ENCODE measurements around the gene TMEM234. TPM values are rescaled to one million over a fixed set of nuclear protein-coding genes. Genes with fewer than 3 reads are reported as not detected.

Gene TMEM234
- total and polyA plus RNA-seq, 7 donors, result 4.4 to 23.1 (median 7.2) TPM

GRCh38 chr1:32204943-32205361, 17.2 kb downstream of the TMEM234 start:
- no peak for DNase-seq
- intact Hi-C loops (cut with DNase I), result loop anchor here (5.0 kb wide), 1 partner anchor 187 kb away; the partner anchor contains the start of gene BSDC1
- Histone ChIP-seq H3K4me1 (peaks cover 0 to 44% (median 32%) of the 10 kb centered on the region in 4 donors), H3K27me3 (no peaks in the 10 kb centered on the region), H3K36me3 (no peaks in the 10 kb centered on the region), H3K27ac (peak overlapping the region; percentile 25 to 68 (median 66)), H3K9me3 (no peaks in the 10 kb centered on the region), H3K4me3 (peak overlapping the region; percentile 33 to 62 (median 60))
- WGBS, 2 donors, result 12 to 51% methylated on average over 26 of the region's 26 CpGs
- TF ChIP-seq EP300 (IDR thresholded peaks at IDR 0.05) (no peak), POLR2A (IDR thresholded peaks at IDR 0.05) (no peak), POLR2AphosphoS5 (IDR thresholded peaks at IDR 0.05) (no peak), CTCF (IDR thresholded peaks at IDR 0.05) (no peak)

- 3 to 5% methylated on average over 26 of the region's 26 CpGs for WGBS, 2 donors
- Histone ChIP-seq H3K4me1 (peaks cover 0 to 46% (median 35%) of the 10 kb centered on the region in 4 donors), H3K27ac (peak overlapping the region; percentile 85 to 90 (median 88)), H3K36me3 (peaks cover 0 to 19% (median 5%) of the 10 kb centered on the region in 4 donors), H3K27me3 (no peaks in the 10 kb centered on the region), H3K4me3 (peak overlapping the region; percentile 59 to 77 (median 64)), H3K9me3 (no peaks in the 10 kb centered on the region)
- DNase-seq, result peak; percentile 87
- no peak for TF ChIP-seq POLR2AphosphoS5 (IDR thresholded peaks at IDR 0.05)
- TF ChIP-seq CTCF (IDR thresholded peaks at IDR 0.05), result no peak
- no peak for TF ChIP-seq POLR2A (IDR thresholded peaks at IDR 0.05)
- no peak for TF ChIP-seq EP300 (IDR thresholded peaks at IDR 0.05)
- intact Hi-C loops (cut with DNase I), result no loop called here
Measured at GRCh38 chr1:32201011-32201855, 20.9 kb downstream of the TMEM234 start.

GRCh38 chr1:32200226-32201010, 21.7 kb downstream of the TMEM234 start, which contains the start of gene CCDC28B:
Gene CCDC28B (plus strand): TSS chr1:32200595. CDS start chr1:32201936, 1,341 bp downstream.
- peak within 1 kb of the TSS; percentile 85 to 90 (median 88) for H3K27ac ChIP-seq
- WGBS, 2 donors, result 1% methylated on average over 34 of the region's 34 CpGs

GRCh38 chr1:32199717-32200072, 22.5 kb downstream of the TMEM234 start:
- H3K4me1 ChIP-seq, result peaks cover 0 to 33% (median 24%) of the 10 kb centered on the region in 4 donors
- 64 to 69% methylated on average over 6 of the region's 6 CpGs for WGBS, 2 donors

More at GRCh38 chr1:32200226-32201010, 21.7 kb downstream of the TMEM234 start, which contains the start of gene CCDC28B:
- peaks cover 0 to 28% (median 10%) of the 10 kb centered on the region in 4 donors for H3K36me3 ChIP-seq
- H3K9me3 ChIP-seq, result no peaks in the 10 kb centered on the region
- intact Hi-C loops (cut with DNase I), result no loop called here
- no peaks in the 10 kb centered on the region for H3K27me3 ChIP-seq
- H3K4me3 ChIP-seq, result peak within 1 kb of the TSS; percentile 59 to 77 (median 64)
- TF ChIP-seq POLR2AphosphoS5 (IDR thresholded peaks at IDR 0.05) (peak; percentile 39 to 61 (median 41)), POLR2A (IDR thresholded peaks at IDR 0.05) (no peak), CTCF (IDR thresholded peaks at IDR 0.05) (no peak)
- peak; percentile 90 for DNase-seq
- H3K4me1 ChIP-seq, result peaks cover 0 to 40% (median 30%) of the 10 kb centered on the region in 4 donors

More at GRCh38 chr1:32199717-32200072, 22.5 kb downstream of the TMEM234 start:
- Histone ChIP-seq H3K9me3 (no peaks in the 10 kb centered on the region), H3K27me3 (no peaks in the 10 kb centered on the region), H3K36me3 (peaks cover 6 to 35% (median 17%) of the 10 kb centered on the region in 4 donors), H3K27ac (peak overlapping the region; percentile 85 to 90 (median 88)), H3K4me3 (peak overlapping the region in 3 of 4 donors; percentile 59 to 65 (median 64))
- TF ChIP-seq EP300 (IDR thresholded peaks at IDR 0.05), result no peak
- no peak for TF ChIP-seq POLR2A (IDR thresholded peaks at IDR 0.05)
- peak in 1 of 4 donors; percentile 21 for TF ChIP-seq POLR2AphosphoS5 (IDR thresholded peaks at IDR 0.05)
- DNase-seq, result peak; percentile 80
- intact Hi-C loops (cut with DNase I), result no loop called here
